WTC11 (cell line): Measurements from ENCODE around the gene SMOC1.

Source experiments
- ATF3 ChIP-seq: sonication (generic); formaldehyde crosslinking; conservative IDR thresholded peaks from 2 replicates; pipeline ENCODE4 v1.8.1; 2022; ENCODE audit warnings: mild to moderate bottlenecking, missing genetic modification reagents
- CBFB ChIP-seq: sonication (generic); formaldehyde crosslinking; IDR thresholded peaks from 2 replicates; pipeline ENCODE4 v1.8.1; 2022; ENCODE audit warnings: mild to moderate bottlenecking, low read depth, missing genetic modification reagents
- CTCF ChIP-seq: fragments of 200-600 bp; IDR thresholded peaks from 2 replicates; pipeline ENCODE4 v1.8.0; 2022; ENCODE audit warnings: antibody characterized with exemption
- TCF7 ChIP-seq: sonication (generic); formaldehyde crosslinking; IDR thresholded peaks from 2 replicates; pipeline ENCODE4 v1.8.0; 2022; ENCODE audit warnings: mild to moderate bottlenecking, low read depth, missing genetic modification reagents, moderate library complexity
- TP53 ChIP-seq: sonication (generic); formaldehyde crosslinking; IDR thresholded peaks from 2 replicates; pipeline ENCODE4 v1.8.1; 2023; ENCODE audit warnings: mild to moderate bottlenecking, missing genetic modification reagents

- no peak for TF ChIP-seq CTCF
- no peak for TF ChIP-seq TCF7 (CRISPR knock-in tag)
- no peak for TF ChIP-seq CBFB (CRISPR knock-in tag)
- TF ChIP-seq TP53 (CRISPR knock-in tag): no peak
- no peak for TF ChIP-seq ATF3 (CRISPR knock-in tag)
These were observed 130.7 kb downstream of the SMOC1 start for GRCh38 chr14:70009961-70010360.
